ENCODE measurements around the gene MYL7.
"Not testable (repeated sequence)": the region's sequence is repeated elsewhere in the genome, so short reads cannot be mapped to it uniquely, and the experiment has no call there.

The MYL7 gene, protein sequence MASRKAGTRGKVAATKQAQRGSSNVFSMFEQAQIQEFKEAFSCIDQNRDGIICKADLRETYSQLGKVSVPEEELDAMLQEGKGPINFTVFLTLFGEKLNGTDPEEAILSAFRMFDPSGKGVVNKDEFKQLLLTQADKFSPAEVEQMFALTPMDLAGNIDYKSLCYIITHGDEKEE

DNA sequence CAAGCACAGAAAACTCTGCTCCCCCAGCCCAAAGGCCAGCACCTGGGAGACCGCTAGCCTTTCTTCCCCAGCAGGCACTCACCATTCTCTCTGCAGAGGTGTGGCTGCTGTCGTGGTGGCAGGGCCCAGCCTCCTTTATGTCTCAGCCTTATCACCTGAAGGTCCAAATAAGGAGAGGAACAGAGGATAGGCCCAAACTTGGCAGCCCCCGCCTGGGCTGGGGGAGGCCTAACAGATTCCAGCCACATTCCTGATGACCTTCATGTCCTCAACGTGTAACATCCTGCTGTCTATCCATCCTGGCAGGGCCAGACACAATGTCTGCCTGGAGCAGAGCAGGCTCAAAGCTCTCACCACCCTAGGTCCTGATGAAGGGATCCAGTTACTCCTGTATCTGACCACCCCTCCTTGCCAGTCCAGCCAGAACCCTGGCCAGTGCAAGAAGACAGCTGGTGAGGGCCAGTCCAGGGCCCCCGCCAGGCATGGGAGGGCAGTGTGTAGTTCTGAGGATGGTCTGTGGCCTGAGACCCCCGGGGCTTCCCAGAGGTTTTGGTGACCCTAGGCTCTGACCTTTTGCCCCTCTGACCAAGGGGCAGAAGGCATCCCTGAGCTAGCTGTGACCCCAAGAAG lies at the start of gene MYL7:
Gene MYL7, minus strand, starts transcription at position 112 of the 630 bp plus-strand sequence. Its CDS starts 27 bp downstream, at position 85.
- no peak for DNase-seq

- no peak for DNase-seq
Observed at GRCh38 chr7:44189993-44190872, 49.1 kb upstream of the MYL7 start.

- DNase-seq, result no peak
Observed at GRCh38 chr7:44189286-44189992, 48.3 kb upstream of the MYL7 start, which contains the start of gene GCK. GCK (minus strand) TSS chr7:44189439; CDS start chr7:44188953, 486 bp downstream.

- no peak for DNase-seq
Observed at GRCh38 chr7:44188480-44189225, 47.5 kb upstream of the MYL7 start.

GRCh38 chr7:44187636-44188416 lies 46.7 kb upstream of the MYL7 start:
- DNase-seq, result no peak

DNA sequence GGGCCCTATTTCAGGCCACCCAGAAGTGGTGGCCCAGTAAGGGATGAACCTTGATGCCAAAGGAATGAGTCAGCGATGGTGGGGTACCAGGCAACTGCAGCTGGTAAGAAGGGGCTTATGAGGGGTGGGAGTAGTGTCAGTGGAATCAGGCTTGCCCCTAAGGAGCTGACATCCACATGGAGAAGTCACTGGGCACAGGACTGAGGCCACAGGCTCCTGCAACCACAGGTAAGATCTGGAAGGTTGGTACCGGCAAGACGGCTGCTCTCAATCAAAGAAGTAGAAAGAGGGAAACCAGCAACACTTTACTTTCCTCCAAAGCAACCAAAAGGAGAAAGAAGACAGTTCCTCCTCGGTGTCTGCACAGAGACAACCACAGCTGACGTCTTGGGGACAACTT lies 45.6 kb upstream of the MYL7 start:
- no peak for DNase-seq

DNA sequence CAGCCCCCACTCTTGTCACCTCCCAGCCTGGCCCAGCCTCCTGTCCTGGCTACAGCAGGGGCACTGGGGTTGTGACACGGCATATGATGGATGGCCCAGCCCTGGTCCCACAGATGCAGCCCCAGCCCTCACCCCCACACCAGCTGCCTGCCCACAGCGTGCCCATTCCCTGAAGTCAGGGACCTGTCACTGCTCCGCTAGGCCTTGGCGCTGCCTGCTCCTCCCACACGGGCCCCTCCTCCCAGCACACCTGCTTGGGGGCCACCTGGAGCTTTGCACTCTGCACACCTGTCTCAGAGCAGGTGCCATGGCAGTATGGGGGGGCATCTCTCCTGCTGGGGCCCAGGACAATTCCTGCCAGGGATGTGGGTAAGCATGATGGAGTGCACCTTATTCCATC lies 44.6 kb upstream of the MYL7 start:
- no peak for DNase-seq

DNA sequence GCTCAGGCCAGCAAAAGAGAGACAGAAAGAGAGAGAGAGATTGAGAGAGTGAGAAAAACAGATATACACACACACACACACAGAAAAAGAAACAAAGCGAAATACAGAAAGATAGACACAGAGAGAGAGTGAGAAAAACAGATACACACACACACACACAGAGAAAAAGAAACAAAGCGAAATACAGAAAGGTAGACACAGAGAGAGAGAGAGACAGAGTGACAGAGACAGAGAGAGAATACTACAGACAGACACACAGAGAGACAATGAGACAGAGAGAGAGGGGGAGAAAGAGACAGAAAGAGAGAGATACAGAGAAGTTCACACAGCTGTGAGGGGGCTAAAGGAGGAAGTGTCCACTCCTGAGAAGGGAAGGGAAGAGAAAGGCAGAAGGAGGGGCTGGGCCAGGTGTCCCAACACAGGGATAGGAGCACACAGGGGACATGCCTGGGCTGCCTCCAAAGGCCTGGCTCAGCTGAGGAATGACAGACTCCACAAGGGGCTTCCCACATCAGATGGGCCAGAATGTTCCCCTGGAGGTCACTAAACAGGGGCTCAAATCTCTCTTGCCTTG lies 43.8 kb upstream of the MYL7 start:
- no peak for DNase-seq

DNA sequence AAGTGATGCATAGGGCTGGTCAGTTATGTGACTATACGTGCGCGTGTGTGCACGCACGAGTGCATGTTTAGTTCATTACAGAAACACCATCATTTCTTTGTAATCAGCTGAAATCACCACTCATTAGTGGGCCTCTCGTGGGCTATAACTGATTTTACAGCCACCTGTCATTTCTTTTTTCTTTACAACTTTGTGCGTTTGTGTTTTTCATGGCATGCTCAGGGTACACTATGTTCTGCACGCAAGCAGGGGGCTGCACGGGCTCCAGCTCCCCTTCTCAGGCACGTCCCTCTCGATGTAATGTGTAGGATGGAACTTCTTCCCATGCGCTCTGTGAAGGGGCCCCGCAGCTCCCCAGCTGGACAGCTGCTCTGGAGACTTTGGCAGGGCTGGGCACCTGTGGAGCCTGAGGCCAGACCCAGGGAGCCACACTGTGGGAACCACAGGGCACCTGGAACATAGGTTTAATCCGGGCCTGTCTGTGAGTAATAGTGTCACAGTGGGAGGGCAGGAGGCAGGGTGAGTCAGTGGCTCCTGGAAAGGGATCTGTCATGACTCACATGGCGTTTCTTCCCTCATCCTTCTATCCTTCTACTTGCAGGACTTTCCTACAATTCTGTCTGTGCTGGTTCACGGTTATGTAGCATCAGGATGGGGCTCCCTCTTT lies 43.2 kb upstream of the MYL7 start:
- DNase-seq, result no peak

GRCh38 chr7:44183386-44183785 lies 42.3 kb upstream of the MYL7 start:
- no peak for DNase-seq

GRCh38 chr7:44182827-44183226 lies 41.7 kb upstream of the MYL7 start:
- no peak for DNase-seq

- DNase-seq, result no peak
Observed at GRCh38 chr7:44180631-44181030, 39.5 kb upstream of the MYL7 start.

DNA sequence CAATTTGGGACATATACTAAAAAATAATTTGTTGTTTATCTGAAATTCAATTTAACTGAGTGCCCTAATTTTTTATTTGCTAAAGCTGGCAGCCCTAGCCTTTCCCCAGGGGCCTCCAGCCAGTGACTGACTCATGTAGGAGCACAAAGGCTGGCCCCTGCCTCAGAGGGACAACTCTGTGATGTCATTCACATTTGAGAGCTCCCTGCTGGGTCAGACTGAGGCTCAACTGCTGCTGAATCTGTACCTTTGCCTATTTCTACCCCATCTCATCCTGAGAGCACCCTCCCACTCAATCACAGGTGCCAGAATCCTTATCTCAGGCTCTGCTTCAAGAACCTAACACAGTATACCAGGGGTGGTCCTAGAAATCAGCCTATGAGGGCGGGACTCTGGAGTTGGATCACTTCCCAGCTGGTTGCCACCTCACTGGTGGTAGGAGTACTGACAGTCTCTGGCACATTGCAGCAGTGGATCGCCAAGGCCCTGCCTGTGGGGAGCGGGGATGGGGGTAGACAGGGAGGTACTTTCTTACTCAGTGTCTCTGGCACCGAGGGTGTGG lies 36.5 kb upstream of the MYL7 start:
- no peak for DNase-seq

DNA sequence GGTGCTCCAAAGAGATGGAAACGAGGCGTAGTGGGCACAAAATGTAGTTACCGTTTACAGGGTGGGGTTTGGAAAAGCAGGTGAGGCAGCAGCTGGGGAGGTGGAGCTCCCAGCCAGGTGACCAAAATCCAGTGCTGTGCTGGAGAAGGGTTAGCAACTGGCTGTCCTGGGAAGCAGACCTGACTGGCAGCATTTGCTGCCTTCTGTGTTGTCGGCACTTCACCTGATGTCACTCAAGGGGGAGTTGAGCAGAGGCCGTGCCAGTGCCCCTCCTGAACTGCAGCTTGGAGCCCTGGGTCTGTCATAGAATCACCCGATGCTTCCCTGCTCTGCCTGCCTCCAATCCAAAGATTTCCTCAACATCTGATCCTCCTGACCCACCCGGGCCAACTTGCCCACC lies 35.4 kb upstream of the MYL7 start:
- DNase-seq, result no peak

- DNase-seq, result no peak
Observed at GRCh38 chr7:44175730-44176129, 34.6 kb upstream of the MYL7 start.

- DNase-seq, result not testable (repeated sequence)
Observed at GRCh38 chr7:44174694-44174948, 33.5 kb upstream of the MYL7 start.

GRCh38 chr7:44173911-44174693 lies 33.0 kb upstream of the MYL7 start:
- no peak for DNase-seq

DNA sequence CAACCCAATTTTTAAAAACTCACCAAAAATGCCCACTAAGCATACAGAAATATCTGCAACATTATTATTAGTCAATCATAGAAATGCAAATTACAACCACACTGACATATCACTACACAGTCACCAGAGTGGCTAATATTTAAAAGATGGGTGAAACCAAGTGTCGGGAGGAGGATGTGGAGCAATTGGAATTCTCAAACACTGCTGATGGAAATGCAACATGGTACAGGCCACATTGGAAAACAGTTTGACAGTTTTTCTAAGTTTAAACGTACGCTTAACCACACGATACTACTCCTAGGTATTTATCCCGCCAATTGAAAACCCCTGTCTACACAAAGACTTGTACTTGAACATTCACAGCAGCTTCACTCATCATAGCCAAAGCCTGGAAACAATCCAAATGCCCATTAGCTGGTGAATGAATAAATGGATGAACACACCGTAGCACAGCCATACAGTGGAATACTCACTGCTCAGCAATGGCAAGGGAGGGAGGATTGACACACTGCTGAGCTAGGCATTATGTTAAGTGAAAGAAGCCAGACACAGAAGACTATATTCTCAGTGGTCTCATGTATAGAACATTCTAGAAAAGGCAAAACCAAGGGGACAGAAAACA lies 31.8 kb upstream of the MYL7 start:
- DNase-seq, result no peak

DNA sequence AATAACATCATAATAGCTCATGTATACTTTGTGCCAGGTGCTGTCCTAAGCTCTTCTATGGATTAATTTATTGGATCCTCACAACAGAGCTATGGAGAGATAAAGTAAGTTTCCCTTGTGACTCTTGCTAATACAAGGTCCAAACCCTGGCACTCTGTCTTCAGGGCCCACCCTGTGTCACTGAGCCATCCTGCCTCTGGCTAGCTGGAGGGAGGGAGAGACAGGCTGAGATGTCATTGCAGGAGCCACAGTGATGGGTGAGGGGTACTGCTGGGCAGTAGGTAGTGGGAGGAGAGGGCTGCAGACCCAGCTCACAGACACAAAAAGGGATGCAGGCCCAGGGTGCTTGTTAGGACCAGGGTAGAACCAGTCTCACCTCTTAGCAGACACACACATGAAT lies 31.2 kb upstream of the MYL7 start:
- no peak for DNase-seq

All from GF-D8 (cell line).